Neural crest cell (in vitro differentiated cells): ENCODE data around the gene INMT. TPM values are rescaled to one million over a fixed set of nuclear protein-coding genes. Genes with fewer than 3 reads are reported as not detected.

Source experiments
- DNase-seq: peaks from one replicate; pipeline ENCODE4 v3.0.0; 2021; ENCODE audit warnings: low read depth, mixed read lengths, low spot score
- H3K27ac Mint-ChIP-seq: one replicate; pipeline ENCODE4 v1.8.0; 2021; ENCODE audit warnings: mild to moderate bottlenecking, mixed read lengths; ENCODE audit not compliant: unreplicated experiment
- H3K27me3 Mint-ChIP-seq: 2 replicates; pipeline ENCODE4 v1.8.0; 2021; ENCODE audit warnings: low read depth, mild to moderate bottlenecking, mixed read lengths
- H3K36me3 Mint-ChIP-seq: 2 replicates; pipeline ENCODE4 v1.8.0; 2021; ENCODE audit warnings: low read depth, mild to moderate bottlenecking, mixed read lengths
- H3K4me1 Mint-ChIP-seq: 2 replicates; pipeline ENCODE4 v1.8.0; 2021; ENCODE audit warnings: mixed read lengths
- H3K4me3 Mint-ChIP-seq: one replicate; pipeline ENCODE4 v1.8.0; 2021; ENCODE audit warnings: mild to moderate bottlenecking, mixed read lengths
- H3K9me3 Mint-ChIP-seq: 2 replicates; pipeline ENCODE4 v1.8.0; 2021; ENCODE audit warnings: mixed read lengths
- total RNA-seq: library from RNA; stranded (reverse); gene quantifications from 2 replicates; pipeline ENCODE4 v1.2.1, GENCODE V29; 2021
- TF ChIP-seq, protein P1 (sequence below): fragments of 200-600 bp; sonication (generic); conservative IDR thresholded peaks from 2 replicates; pipeline ENCODE4 v1.5.0; 2021; ENCODE audit warnings: antibody characterized with exemption, mild to moderate bottlenecking

Gene INMT
- total RNA-seq, 1 donor from 2014 or later: 0.77 TPM

DNA sequence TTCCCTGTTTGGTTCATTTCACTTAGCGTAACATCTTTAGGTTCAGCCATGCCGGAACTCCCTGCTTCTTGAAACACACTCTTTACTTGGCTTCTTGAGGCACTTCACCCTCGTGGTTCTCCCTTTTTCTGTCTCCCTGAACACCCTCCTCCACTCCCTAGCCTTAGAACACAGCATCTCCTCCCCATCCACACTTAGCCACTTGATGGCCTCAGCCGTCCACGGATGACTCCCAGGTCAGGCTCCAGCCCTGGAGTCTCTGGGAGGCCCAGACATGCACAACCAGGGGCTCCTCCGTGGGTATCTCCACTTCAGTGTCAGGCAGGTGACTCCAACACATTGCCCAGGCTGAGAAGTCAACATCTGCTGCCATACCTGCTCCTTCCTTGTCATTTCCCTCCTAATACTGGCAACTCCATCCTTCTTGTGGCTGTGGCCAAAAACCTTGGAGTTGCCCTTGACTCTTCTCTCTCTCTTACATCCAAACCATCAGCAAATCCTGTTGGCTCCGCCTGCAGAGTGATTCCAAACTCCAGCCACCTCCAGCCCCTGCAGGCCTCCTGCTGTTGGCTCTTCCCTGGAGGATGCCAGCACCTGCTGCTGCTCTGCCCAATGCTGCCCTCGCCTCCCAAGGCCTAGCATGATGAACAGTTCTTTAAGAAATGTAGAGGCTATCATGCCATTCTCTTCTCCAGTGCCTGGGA, 8.4 kb upstream of the INMT start:
- TF ChIP-seq, protein P1, sequence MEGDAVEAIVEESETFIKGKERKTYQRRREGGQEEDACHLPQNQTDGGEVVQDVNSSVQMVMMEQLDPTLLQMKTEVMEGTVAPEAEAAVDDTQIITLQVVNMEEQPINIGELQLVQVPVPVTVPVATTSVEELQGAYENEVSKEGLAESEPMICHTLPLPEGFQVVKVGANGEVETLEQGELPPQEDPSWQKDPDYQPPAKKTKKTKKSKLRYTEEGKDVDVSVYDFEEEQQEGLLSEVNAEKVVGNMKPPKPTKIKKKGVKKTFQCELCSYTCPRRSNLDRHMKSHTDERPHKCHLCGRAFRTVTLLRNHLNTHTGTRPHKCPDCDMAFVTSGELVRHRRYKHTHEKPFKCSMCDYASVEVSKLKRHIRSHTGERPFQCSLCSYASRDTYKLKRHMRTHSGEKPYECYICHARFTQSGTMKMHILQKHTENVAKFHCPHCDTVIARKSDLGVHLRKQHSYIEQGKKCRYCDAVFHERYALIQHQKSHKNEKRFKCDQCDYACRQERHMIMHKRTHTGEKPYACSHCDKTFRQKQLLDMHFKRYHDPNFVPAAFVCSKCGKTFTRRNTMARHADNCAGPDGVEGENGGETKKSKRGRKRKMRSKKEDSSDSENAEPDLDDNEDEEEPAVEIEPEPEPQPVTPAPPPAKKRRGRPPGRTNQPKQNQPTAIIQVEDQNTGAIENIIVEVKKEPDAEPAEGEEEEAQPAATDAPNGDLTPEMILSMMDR: no peak

DNA sequence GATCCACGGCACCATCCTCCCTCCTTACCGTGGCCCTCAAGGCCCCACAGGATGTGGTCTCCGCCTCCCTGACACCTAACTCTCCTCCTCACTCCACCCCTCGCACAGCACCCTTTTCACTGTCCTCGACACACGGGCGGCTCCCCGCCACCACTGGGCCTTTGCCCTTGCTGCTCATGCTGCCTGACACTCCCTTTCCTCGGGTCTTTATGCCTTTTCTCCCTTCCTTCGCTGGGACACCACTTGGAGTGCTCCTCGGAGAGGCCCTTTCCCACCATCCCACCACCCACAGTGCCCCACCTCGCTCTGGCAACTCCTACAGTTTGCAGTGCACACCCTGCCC, 7.9 kb upstream of the INMT start:
- no peaks in the 10 kb centered on the region for H3K4me1 Mint-ChIP-seq
- no peaks in the 10 kb centered on the region for H3K9me3 Mint-ChIP-seq
- no peaks in the 10 kb centered on the region for H3K36me3 Mint-ChIP-seq
- TF ChIP-seq, protein P1: no peak
- no peaks in the 10 kb centered on the region for H3K27me3 Mint-ChIP-seq
- H3K27ac Mint-ChIP-seq: no peak overlapping the region
- no peak overlapping the region for H3K4me3 Mint-ChIP-seq
- no peak for DNase-seq

More for the DNA sequence above, 8.4 kb upstream of the INMT start:
- H3K4me1 Mint-ChIP-seq: no peaks in the 10 kb centered on the region
- H3K27ac Mint-ChIP-seq: no peak overlapping the region
- peaks cover 3% of the 10 kb centered on the region for H3K27me3 Mint-ChIP-seq
- no peaks in the 10 kb centered on the region for H3K36me3 Mint-ChIP-seq
- no peak overlapping the region for H3K4me3 Mint-ChIP-seq
- no peaks in the 10 kb centered on the region for H3K9me3 Mint-ChIP-seq
- no peak for DNase-seq

DNA sequence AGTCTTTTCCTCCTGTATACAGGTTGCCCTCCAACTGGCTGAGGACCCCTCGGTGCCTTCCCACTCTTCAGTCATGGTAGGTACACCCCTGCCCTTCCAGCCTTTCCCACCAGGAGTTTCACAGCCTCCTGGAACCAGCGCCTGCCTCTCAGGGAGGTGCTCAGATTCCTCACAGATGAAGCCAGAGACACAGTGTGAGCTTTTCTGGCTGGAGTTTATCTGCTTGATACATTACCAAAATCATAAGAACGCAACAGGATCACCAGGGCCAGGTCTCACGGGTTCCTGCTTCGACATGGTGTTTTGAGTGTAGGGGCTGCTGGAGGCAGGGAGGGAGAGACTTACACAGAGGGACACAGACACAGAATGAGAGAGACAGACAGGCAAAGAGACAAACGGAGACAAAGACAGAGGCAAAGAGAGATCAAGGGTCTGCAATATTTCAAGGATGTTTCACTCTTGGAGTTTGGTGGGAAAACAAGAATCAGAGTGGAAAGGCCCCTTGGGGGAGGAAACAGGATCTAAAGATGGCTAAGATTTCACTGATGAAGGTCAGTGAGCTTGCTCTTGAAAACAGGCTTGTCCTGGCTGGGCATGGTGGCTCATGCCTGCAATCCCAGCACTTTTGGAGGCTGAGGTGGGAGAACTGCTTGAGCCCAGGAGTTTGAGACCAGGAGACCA, 6.5 kb upstream of the INMT start:
- no peak overlapping the region for H3K27ac Mint-ChIP-seq
- TF ChIP-seq, protein P1: no peak

DNA sequence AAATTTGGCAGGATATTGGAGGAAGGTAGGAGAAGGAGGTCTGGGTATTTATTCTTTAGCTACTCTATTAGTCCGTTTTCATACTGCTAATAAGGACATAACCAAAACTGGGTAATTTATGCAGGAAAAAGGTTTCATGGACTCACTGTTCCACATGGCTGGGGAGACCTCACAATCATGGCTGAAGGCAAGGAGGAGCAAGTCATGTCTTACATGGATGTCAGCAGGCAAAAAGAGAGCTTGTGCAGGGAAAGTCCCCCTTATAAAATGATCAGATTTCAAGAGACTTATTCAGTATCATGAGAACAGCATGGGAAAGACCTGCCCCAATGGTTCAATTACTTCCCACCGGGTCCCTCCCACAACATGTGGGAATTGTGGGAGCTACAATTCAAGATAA, 1.9 kb upstream of the INMT start:
- Mint-ChIP-seq H3K4me1 (no peaks in the 10 kb centered on the region), H3K4me3 (no peak overlapping the region), H3K27ac (no peak overlapping the region), H3K9me3 (peaks cover 12% of the 10 kb centered on the region), H3K27me3 (no peaks in the 10 kb centered on the region), H3K36me3 (peaks cover 4% of the 10 kb centered on the region)
- DNase-seq: no peak
- TF ChIP-seq, protein P1: no peak

More for the DNA sequence above, 6.5 kb upstream of the INMT start:
- no peaks in the 10 kb centered on the region for H3K4me1 Mint-ChIP-seq
- DNase-seq: no peak
- H3K27me3 Mint-ChIP-seq: no peaks in the 10 kb centered on the region
- H3K4me3 Mint-ChIP-seq: no peak overlapping the region
- no peaks in the 10 kb centered on the region for H3K36me3 Mint-ChIP-seq
- H3K9me3 Mint-ChIP-seq: peaks cover 4% of the 10 kb centered on the region

DNA sequence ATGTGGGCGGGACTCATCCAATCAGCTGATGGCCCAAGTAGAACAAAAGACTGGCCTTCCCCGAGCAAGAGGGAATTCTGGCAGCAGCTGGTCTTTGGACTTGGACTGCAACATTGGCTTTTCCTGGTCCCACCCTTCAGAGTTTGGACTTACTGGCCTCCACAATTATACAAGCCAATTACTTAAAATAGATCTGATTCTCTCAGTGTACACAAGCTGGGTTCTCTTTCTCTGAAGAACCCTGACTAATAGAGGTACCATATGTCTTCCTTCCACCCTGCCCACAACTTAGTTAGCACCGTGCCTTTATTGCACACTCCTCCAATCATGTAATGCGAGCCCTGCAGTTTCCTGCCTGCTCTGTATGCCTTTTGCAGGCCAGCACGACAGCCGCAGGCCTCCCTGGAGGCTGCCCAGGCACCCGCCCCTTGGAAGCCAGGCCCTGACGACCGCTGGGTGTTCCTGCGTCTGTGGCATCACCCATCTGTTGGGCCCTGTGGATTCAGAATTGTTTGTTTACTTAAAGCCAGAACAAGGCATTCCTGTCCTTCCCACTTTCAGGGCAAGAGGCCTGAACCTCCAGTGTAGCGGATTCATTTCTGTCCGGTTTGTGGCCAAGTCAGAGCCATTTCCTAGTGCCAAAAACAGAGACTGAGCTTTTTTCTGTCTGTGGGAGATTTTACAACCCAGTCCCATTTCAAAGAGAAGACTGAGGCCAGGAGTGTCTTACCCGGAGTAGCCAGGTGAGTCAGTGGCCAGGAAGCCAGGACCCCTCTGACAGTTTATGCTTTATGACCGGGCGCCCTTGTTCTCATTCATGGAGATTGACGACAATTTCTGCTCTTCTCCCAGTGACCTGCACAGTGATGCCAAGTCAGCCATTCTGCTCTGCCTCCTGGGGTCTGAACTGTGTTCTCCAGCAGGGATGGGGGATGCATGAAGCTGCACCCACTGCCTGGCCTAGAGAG, 968 bp upstream of the INMT start:
- no peak overlapping the region for H3K4me3 Mint-ChIP-seq
- peaks cover 4% of the 10 kb centered on the region for H3K36me3 Mint-ChIP-seq
- TF ChIP-seq, protein P1: no peak
- no peaks in the 10 kb centered on the region for H3K4me1 Mint-ChIP-seq
- no peak overlapping the region for H3K27ac Mint-ChIP-seq
- no peak for DNase-seq
- H3K27me3 Mint-ChIP-seq: no peaks in the 10 kb centered on the region
- peaks cover 12% of the 10 kb centered on the region for H3K9me3 Mint-ChIP-seq
